Gastroesophageal sphincter (tissue), 3 donors: ENCODE results near the gene CADPS2.

Experiments used
- CTCF ChIP-seq, 4 experiments: fragments of 200-600 bp in 2 of 4; fragments of 450-650 bp in 2 of 4; sonication (generic) in 1 of 4; IDR thresholded peaks; one replicate each; pipeline ENCODE4 v1.5.1; 2017 to 2019; ENCODE audit warnings: antibody characterized with exemption in 4 of 4, mild to moderate bottlenecking in 2 of 4, moderate library complexity in 2 of 4
- POLR2A ChIP-seq, 2 donors: fragments of 450-650 bp; IDR thresholded peaks; one replicate each; pipeline ENCODE4 v1.6.1; 2017; ENCODE audit warnings: antibody characterized with exemption in 2 of 2, mild to moderate bottlenecking in 2 of 2, moderate library complexity in 1 of 2

DNA sequence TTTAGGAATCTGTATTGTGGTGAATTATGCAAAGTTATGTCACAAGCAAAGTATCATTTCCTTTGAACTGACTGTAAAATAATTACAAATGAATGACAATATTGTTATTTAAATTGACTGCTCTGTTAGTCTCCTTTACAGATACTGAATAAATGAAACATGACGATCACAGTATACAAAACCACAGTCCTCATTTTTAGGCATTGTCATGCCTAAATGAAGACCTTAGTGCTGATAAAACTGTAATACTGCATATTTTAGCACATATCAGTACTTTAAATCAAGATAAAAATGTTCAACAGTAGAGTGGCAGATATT is 542.0 kb downstream of the CADPS2 start:
- TF ChIP-seq CTCF (IDR thresholded peaks at IDR 0.05) (no peak), POLR2A (IDR thresholded peaks at IDR 0.05) (no peak)
